C4-2B (cell line): ENCODE data around the gene WDR27.

Experiments
- ZFX ChIP-seq: fragments of 450-650 bp; IDR thresholded peaks from 2 replicates; pipeline ENCODE4 v1.6.1; 2017
- TF ChIP-seq, protein P1 (sequence below): fragments of 450-650 bp; conservative IDR thresholded peaks from 2 replicates; pipeline ENCODE4 v1.5.1; 2017; ENCODE audit warnings: mild to moderate bottlenecking

DNA sequence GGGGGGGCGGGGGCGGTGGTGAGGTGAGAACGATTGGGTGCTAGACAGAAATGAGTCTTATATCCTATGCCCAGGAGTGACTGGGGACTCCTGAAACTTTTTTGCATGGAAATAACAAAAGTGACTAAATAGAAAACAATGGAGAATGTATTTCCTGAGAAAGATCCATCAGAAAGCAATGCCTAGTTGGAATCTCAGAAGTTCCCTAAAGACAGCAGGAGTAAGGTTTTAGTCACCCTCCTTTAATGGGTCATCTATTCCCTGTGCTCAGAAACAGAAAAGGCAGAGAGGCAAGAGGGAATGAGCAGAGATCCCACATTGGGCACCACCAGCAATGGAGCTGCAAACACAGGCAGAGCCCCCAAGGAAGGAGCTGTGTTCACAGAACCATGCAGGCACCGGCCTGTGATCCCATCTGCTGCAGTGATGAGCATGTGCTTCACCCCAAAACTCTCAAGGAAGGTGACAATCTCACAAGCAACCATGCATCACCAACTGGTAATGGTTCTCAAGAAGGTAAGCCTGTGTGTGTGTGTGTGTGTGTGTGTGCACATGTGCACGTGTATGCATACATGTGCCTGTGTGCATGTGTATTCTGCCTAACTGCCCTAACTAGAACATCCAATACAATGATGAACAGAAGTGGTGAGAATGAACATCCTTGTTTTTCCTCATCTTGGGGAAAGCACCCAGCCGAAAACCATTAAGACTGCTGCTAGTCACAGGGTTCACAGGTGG is 168.4 kb downstream of the WDR27 start:
- TF ChIP-seq, protein P1, sequence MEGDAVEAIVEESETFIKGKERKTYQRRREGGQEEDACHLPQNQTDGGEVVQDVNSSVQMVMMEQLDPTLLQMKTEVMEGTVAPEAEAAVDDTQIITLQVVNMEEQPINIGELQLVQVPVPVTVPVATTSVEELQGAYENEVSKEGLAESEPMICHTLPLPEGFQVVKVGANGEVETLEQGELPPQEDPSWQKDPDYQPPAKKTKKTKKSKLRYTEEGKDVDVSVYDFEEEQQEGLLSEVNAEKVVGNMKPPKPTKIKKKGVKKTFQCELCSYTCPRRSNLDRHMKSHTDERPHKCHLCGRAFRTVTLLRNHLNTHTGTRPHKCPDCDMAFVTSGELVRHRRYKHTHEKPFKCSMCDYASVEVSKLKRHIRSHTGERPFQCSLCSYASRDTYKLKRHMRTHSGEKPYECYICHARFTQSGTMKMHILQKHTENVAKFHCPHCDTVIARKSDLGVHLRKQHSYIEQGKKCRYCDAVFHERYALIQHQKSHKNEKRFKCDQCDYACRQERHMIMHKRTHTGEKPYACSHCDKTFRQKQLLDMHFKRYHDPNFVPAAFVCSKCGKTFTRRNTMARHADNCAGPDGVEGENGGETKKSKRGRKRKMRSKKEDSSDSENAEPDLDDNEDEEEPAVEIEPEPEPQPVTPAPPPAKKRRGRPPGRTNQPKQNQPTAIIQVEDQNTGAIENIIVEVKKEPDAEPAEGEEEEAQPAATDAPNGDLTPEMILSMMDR, result no peak
- TF ChIP-seq ZFX, result no peak
